ENCODE results near the gene SLC30A3.

DNA sequence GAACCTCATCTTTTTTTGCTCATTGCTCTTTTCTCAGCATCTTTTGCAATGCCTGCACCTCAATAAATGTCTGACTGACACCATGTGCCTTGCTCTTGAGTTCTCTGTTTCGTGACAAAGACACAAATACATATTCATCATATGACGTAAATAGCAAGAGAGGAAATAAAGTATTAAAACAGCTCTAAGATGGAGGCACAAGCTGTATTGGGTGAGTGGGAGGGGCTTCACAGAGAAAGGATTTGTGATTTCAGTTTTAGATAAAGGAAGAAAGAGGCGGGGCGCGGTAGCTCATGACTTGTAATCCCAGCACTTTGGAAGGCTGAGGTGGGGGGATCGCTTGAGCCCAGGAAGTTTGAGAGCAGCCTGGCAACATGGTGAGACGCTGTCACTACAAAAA lies 42.8 kb downstream of the SLC30A3 start:
- no peak for TF ChIP-seq ZZZ3 (CRISPR knock-in tag; IDR thresholded peaks at IDR 0.05; ENCODE audit: borderline replicate concordance)
- TF ChIP-seq, protein P1, sequence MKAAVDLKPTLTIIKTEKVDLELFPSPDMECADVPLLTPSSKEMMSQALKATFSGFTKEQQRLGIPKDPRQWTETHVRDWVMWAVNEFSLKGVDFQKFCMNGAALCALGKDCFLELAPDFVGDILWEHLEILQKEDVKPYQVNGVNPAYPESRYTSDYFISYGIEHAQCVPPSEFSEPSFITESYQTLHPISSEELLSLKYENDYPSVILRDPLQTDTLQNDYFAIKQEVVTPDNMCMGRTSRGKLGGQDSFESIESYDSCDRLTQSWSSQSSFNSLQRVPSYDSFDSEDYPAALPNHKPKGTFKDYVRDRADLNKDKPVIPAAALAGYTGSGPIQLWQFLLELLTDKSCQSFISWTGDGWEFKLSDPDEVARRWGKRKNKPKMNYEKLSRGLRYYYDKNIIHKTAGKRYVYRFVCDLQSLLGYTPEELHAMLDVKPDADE (CRISPR knock-in tag; IDR thresholded peaks at IDR 0.05), result no peak
- TF ChIP-seq POLR2A (IDR thresholded peaks at IDR 0.05; ENCODE audit: insufficient read depth in 1 of 2, low read depth in 2 of 2, low read length in 2 of 2), result no peak
- TF ChIP-seq MAFK (conservative IDR thresholded peaks at IDR 0.05 in 1 of 2, IDR thresholded peaks at IDR 0.05 in 1 of 2; ENCODE audit: low read length in 2 of 2), result no peak
- no peak for TF ChIP-seq TEAD2 (CRISPR knock-in tag; IDR thresholded peaks at IDR 0.05)
- TF ChIP-seq, protein P2, sequence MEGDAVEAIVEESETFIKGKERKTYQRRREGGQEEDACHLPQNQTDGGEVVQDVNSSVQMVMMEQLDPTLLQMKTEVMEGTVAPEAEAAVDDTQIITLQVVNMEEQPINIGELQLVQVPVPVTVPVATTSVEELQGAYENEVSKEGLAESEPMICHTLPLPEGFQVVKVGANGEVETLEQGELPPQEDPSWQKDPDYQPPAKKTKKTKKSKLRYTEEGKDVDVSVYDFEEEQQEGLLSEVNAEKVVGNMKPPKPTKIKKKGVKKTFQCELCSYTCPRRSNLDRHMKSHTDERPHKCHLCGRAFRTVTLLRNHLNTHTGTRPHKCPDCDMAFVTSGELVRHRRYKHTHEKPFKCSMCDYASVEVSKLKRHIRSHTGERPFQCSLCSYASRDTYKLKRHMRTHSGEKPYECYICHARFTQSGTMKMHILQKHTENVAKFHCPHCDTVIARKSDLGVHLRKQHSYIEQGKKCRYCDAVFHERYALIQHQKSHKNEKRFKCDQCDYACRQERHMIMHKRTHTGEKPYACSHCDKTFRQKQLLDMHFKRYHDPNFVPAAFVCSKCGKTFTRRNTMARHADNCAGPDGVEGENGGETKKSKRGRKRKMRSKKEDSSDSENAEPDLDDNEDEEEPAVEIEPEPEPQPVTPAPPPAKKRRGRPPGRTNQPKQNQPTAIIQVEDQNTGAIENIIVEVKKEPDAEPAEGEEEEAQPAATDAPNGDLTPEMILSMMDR (CRISPR knock-in tag; IDR thresholded peaks at IDR 0.05), result no peak
- no peak for TF ChIP-seq SP2 (CRISPR knock-in tag; IDR thresholded peaks at IDR 0.05)
- TF ChIP-seq SETDB1 (CRISPR knock-in tag; IDR thresholded peaks at IDR 0.05; ENCODE audit: borderline replicate concordance), result no peak
- TF ChIP-seq ZBTB21 (CRISPR knock-in tag; IDR thresholded peaks at IDR 0.05), result no peak
- no peak for TF ChIP-seq ZSCAN25 (CRISPR knock-in tag; IDR thresholded peaks at IDR 0.05)
- TF ChIP-seq ZNF552 (CRISPR knock-in tag; IDR thresholded peaks at IDR 0.05; ENCODE audit: borderline replicate concordance), result no peak
- TF ChIP-seq XRCC5 (optimal IDR thresholded peaks at IDR 0.05; ENCODE audit: low read length), result no peak
